Mesenchymal stem cell (in vitro differentiated cells and primary cell): ENCODE results near the gene ACP4.
"Not testable (repeated sequence)": the region's sequence is repeated elsewhere in the genome, so short reads cannot be mapped to it uniquely, and the experiment has no call there.

Experiments
- DNase-seq: peaks from one replicate; pipeline ENCODE4 v3.0.0-alpha.2; 2013
- H2AFZ ChIP-seq: one replicate; pipeline ENCODE4 v1.6.1; 2013; ENCODE audit warnings: low read depth, mild to moderate bottlenecking, control low read depth, inconsistent platforms, low read length, moderate library complexity
- H2AK5ac ChIP-seq: 2 replicates; pipeline ENCODE4 v1.6.1; 2013; ENCODE audit warnings: low read length, moderate library complexity, mild to moderate bottlenecking, inconsistent platforms; ENCODE audit not compliant: severe bottlenecking
- H2BK120ac ChIP-seq: one replicate; pipeline ENCODE4 v1.6.1; 2013; ENCODE audit warnings: low read depth, mild to moderate bottlenecking, inconsistent platforms, low read length, moderate library complexity
- H2BK12ac ChIP-seq, 2 experiments: one replicate each; pipeline ENCODE4 v1.6.1; 2013; ENCODE audit warnings: inconsistent platforms in 2 of 2, low read length in 2 of 2, mild to moderate bottlenecking in 2 of 2, moderate library complexity in 2 of 2, control low read depth in 1 of 2
- H2BK15ac ChIP-seq: one replicate; pipeline ENCODE4 v1.6.1; 2013; ENCODE audit warnings: mild to moderate bottlenecking, low read depth, inconsistent platforms; ENCODE audit not compliant: poor library complexity, severe bottlenecking
- H2BK5ac ChIP-seq: 2 replicates; pipeline ENCODE4 v1.6.1; 2013; ENCODE audit warnings: low read depth, mild to moderate bottlenecking, low read length, control low read depth, inconsistent platforms; ENCODE audit not compliant: poor library complexity, severe bottlenecking
- H3K14ac ChIP-seq, 2 experiments: one replicate each; pipeline ENCODE4 v1.6.1; 2013; ENCODE audit warnings: inconsistent platforms in 2 of 2, low read length in 2 of 2, control low read depth in 1 of 2, mild to moderate bottlenecking in 1 of 2, moderate library complexity in 1 of 2
- H3K18ac ChIP-seq, 2 experiments: one replicate each; pipeline ENCODE4 v1.6.1; 2013; ENCODE audit warnings: inconsistent platforms in 2 of 2, low read length in 2 of 2, control low read depth in 1 of 2, low read depth in 1 of 2, mild to moderate bottlenecking in 1 of 2
- H3K23ac ChIP-seq, 2 experiments: one replicate each; pipeline ENCODE4 v1.6.1; 2013; ENCODE audit warnings: inconsistent platforms in 2 of 2, low read length in 2 of 2, mild to moderate bottlenecking in 2 of 2, moderate library complexity in 2 of 2, control low read depth in 1 of 2
- H3K27ac ChIP-seq: 2 replicates; pipeline ENCODE4 v1.5.1; 2013; ENCODE audit warnings: mild to moderate bottlenecking, moderate library complexity, low read length, control low read depth, inconsistent platforms; ENCODE audit not compliant: poor library complexity, severe bottlenecking
- H3K27me3 ChIP-seq, 2 experiments: 2 replicates each; pipeline versions ENCODE4 v1.6.1 to v1.7.0; 2013; ENCODE audit warnings: low read length in 2 of 2, mild to moderate bottlenecking in 2 of 2, moderate library complexity in 2 of 2, control low read depth in 1 of 2, inconsistent platforms in 1 of 2; ENCODE audit not compliant: control insufficient read depth in 1 of 2, insufficient read depth in 1 of 2
- H3K36me3 ChIP-seq, 2 experiments: 2 replicates each; pipeline versions ENCODE4 v1.6.1 to v1.7.0; 2013; ENCODE audit warnings: low read length in 2 of 2, control low read depth in 1 of 2, inconsistent platforms in 1 of 2, low read depth in 1 of 2, mild to moderate bottlenecking in 1 of 2; ENCODE audit not compliant: insufficient read depth in 2 of 2, control insufficient read depth in 1 of 2
- H3K4ac ChIP-seq, 2 experiments: one replicate each; pipeline ENCODE4 v1.6.1; 2013; ENCODE audit warnings: inconsistent platforms in 2 of 2, low read length in 2 of 2, mild to moderate bottlenecking in 2 of 2, moderate library complexity in 2 of 2, control low read depth in 1 of 2, low read depth in 1 of 2
- H3K4me1 ChIP-seq: 2 replicates; pipeline ENCODE4 v1.6.1; 2013; ENCODE audit warnings: low read depth, low read length, control low read depth; ENCODE audit not compliant: control insufficient read depth, insufficient read depth
- H3K4me2 ChIP-seq: 2 replicates; pipeline ENCODE4 v1.6.1; 2013; ENCODE audit warnings: low read length, mild to moderate bottlenecking, inconsistent platforms; ENCODE audit not compliant: poor library complexity, severe bottlenecking
- H3K4me3 ChIP-seq, 2 experiments: 2 replicates each; pipeline versions ENCODE4 v1.5.1 to v1.7.0; 2013; ENCODE audit warnings: low read length in 2 of 2, mild to moderate bottlenecking in 2 of 2, control low read depth in 1 of 2, low read depth in 1 of 2; ENCODE audit not compliant: insufficient read depth in 1 of 2
- H3K79me1 ChIP-seq: replicated peaks from 2 replicates; pipeline ENCODE4 v1.6.1; 2013; ENCODE audit warnings: mild to moderate bottlenecking, control low read depth, low read length, inconsistent platforms; ENCODE audit not compliant: poor library complexity, severe bottlenecking
- H3K9ac ChIP-seq: 2 replicates; pipeline ENCODE4 v1.7.0; 2013; ENCODE audit warnings: mild to moderate bottlenecking, low read length, moderate library complexity
- H3K9me3 ChIP-seq: 2 replicates; pipeline ENCODE4 v1.7.0; 2013; ENCODE audit warnings: mild to moderate bottlenecking, low read length; ENCODE audit not compliant: control insufficient read depth
- H4K8ac ChIP-seq: one replicate; pipeline ENCODE4 v1.6.1; 2013; ENCODE audit warnings: inconsistent platforms, mild to moderate bottlenecking, low read length, moderate library complexity
- H4K91ac ChIP-seq: one replicate; pipeline ENCODE4 v1.6.1; 2013; ENCODE audit warnings: mild to moderate bottlenecking, low read length, inconsistent platforms
- WGBS: methylation state at CpG from one replicate; pipeline ENCODE4 v1.1.7; 2013; ENCODE audit warnings: mixed read lengths; 5-methylcytosine and 5-hydroxymethylcytosine counted together

ACP4 gene

GRCh38 chr19:50804420-50805272 is 14.4 kb downstream of the ACP4 start:
- H3K36me3 ChIP-seq, result peaks cover 9 to 21% of the 10 kb centered on the region in 2 experiments
- peaks cover 0 to 3% of the 10 kb centered on the region in 2 experiments for H3K27me3 ChIP-seq
- no peak overlapping the region for H2BK15ac ChIP-seq
- H2BK120ac ChIP-seq, result peak overlapping the region; percentile 37
- peaks cover 5% of the 10 kb centered on the region for H3K79me1 ChIP-seq
- H2BK12ac ChIP-seq, result no peak overlapping the region
- no peak overlapping the region for H2AK5ac ChIP-seq
- H4K8ac ChIP-seq, result peak overlapping the region; percentile 59
- DNase-seq, result peak; percentile 99
- peak overlapping the region; percentile 98 for H3K9ac ChIP-seq
- H3K4me1 ChIP-seq, result peaks cover 6% of the 10 kb centered on the region
- H3K4ac ChIP-seq, result peak overlapping the region in 1 of 2 experiments; percentile 92
- H3K4me3 ChIP-seq, result peak overlapping the region; percentile 94 to 95
- no peak overlapping the region for H3K23ac ChIP-seq
- under 1% methylated on average over 61 of the region's 62 CpGs for WGBS
- peak overlapping the region; percentile 51 for H3K4me2 ChIP-seq
- H3K27ac ChIP-seq, result peak overlapping the region; percentile 99
- peak overlapping the region in 1 of 2 experiments; percentile 61 for H3K14ac ChIP-seq
- H2BK5ac ChIP-seq, result peak overlapping the region; percentile 99
- H2AFZ ChIP-seq, result peak overlapping the region; percentile 64
- H3K9me3 ChIP-seq, result no peaks in the 10 kb centered on the region
- H3K18ac ChIP-seq, result peak overlapping the region; percentile 63 to 93
- H4K91ac ChIP-seq, result peak overlapping the region; percentile 79

DNA sequence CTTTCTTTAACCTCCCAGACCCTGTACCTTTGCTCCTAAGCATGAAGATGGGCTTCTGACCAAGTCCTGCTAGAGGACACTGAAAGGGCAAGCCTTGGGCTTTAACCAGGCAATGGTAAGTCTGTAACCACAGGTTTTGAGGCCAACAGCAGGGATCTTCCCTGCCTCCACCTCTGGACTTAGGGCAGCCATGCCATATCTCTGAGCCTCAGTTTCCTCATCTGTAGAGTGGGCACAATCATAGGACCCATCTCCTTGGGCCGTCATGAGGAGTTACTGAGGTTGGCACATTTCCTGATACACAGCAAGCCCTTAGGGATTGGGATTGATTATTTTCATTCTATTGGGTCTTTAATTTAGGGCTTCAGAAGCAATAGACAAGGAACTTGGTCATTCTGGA is 18.6 kb downstream of the ACP4 start:
- Histone ChIP-seq H4K8ac (no peak overlapping the region), H2AFZ (no peak overlapping the region), H3K79me1 (no peaks in the 10 kb centered on the region), H3K27ac (no peak overlapping the region), H3K4me3 (no peak overlapping the region), H3K4me2 (no peak overlapping the region), H3K9me3 (no peaks in the 10 kb centered on the region), H3K4ac (no peak overlapping the region), H2BK5ac (no peak overlapping the region), H2BK15ac (no peak overlapping the region), H2BK12ac (no peak overlapping the region), H3K36me3 (no peaks in the 10 kb centered on the region), H3K23ac (no peak overlapping the region), H2AK5ac (no peak overlapping the region), H2BK120ac (no peak overlapping the region), H3K9ac (no peak overlapping the region), H3K4me1 (no peaks in the 10 kb centered on the region), H3K27me3 (peaks cover 0 to 3% of the 10 kb centered on the region in 2 experiments), H4K91ac (no peak overlapping the region), H3K14ac (no peak overlapping the region), H3K18ac (no peak overlapping the region)
- WGBS, result 67% methylated on average over 1 of the region's 1 CpG
- DNase-seq, result no peak

DNA sequence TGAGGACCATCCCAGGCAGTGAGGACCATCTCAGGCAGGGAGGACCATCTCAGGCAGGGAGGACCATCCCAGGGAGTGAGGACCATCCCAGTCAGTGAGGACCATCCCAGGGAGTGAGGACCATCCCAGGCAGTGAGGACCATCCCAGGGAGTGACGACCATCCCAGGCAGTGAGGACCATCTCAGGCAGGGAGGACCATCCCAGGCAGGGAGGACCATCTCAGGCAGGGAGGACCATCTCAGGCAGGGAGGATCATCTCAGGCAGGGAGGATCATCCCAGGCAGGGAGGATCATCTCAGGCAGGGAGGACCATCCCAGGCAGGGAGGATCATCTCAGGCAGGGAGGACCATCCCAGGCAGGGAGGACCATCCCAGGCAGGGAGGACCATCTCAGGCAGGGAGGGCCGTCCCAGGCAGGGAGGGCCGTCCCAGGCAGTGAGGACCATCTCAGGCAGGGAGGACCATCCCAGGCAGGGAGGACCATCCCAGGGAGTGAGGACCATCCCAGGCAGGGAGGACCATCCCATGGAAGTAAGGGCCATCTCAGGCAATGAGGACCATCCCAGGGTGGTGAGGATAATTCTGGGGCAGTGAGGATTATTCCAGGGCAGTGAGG is 21.5 kb downstream of the ACP4 start:
- H2BK120ac ChIP-seq, H2BK5ac ChIP-seq, H2BK15ac ChIP-seq, H2AK5ac ChIP-seq, DNase-seq, H3K4me1 ChIP-seq, H4K8ac ChIP-seq, H3K18ac ChIP-seq, H4K91ac ChIP-seq, H3K9ac ChIP-seq, H3K14ac ChIP-seq, H2BK12ac ChIP-seq, H3K36me3 ChIP-seq, H3K4ac ChIP-seq, H3K9me3 ChIP-seq, H3K23ac ChIP-seq, H3K4me2 ChIP-seq, H2AFZ ChIP-seq, H3K4me3 ChIP-seq, H3K27ac ChIP-seq, H3K79me1 ChIP-seq: not testable (repeated sequence)
- 60% methylated on average over 3 of the region's 3 CpGs for WGBS
- H3K27me3 ChIP-seq, result peaks cover 3 to 19% of the 10 kb centered on the region in 2 experiments

- no peak overlapping the region for H2BK5ac ChIP-seq
- H3K36me3 ChIP-seq, result no peaks in the 10 kb centered on the region
- H2BK120ac ChIP-seq, result no peak overlapping the region
These were observed 22.3 kb downstream of the ACP4 start for GRCh38 chr19:50812474-50812873.

More at GRCh38 chr19:50812474-50812873, 22.3 kb downstream of the ACP4 start:
- DNase-seq, result no peak
- 63% methylated on average over 3 of the region's 3 CpGs for WGBS
- Histone ChIP-seq H3K14ac (no peak overlapping the region), H4K91ac (peak overlapping the region; percentile 46), H3K27me3 (peaks cover 3 to 23% of the 10 kb centered on the region in 2 experiments), H3K79me1 (no peaks in the 10 kb centered on the region), H3K9ac (no peak overlapping the region), H2BK15ac (no peak overlapping the region), H3K23ac (no peak overlapping the region), H2BK12ac (no peak overlapping the region), H3K9me3 (no peaks in the 10 kb centered on the region), H3K4me2 (no peak overlapping the region), H2AFZ (no peak overlapping the region), H2AK5ac (no peak overlapping the region), H4K8ac (no peak overlapping the region), H3K27ac (no peak overlapping the region), H3K4me3 (no peak overlapping the region), H3K18ac (no peak overlapping the region), H3K4ac (no peak overlapping the region), H3K4me1 (no peaks in the 10 kb centered on the region)
